HepG2 (cell line): ENCODE data around the gene POU5F1. TPM values are rescaled to one million over a fixed set of nuclear protein-coding genes. Genes with fewer than 3 reads are reported as not detected.

Source experiments
- ARHGAP35 ChIP-seq: sonication (generic); formaldehyde crosslinking; IDR thresholded peaks from 2 replicates; pipeline ENCODE4 v1.9.0; 2022; ENCODE audit warnings: mild to moderate bottlenecking, inconsistent platforms, moderate library complexity, missing genetic modification reagents, borderline replicate concordance
- ARID2 ChIP-seq: sonication (generic); formaldehyde crosslinking; IDR thresholded peaks from 2 replicates; pipeline ENCODE4 v1.8.1; 2022; ENCODE audit warnings: mild to moderate bottlenecking, missing genetic modification reagents, borderline replicate concordance
- FOSL2 ChIP-seq: sonication (generic); formaldehyde crosslinking; IDR thresholded peaks from 2 replicates; pipeline ENCODE4 v1.4.0; 2020; ENCODE audit warnings: missing genetic modification reagents
- HOXD1 ChIP-seq: sonication (generic); formaldehyde crosslinking; IDR thresholded peaks from 2 replicates; pipeline ENCODE4 v1.5.0; 2020; ENCODE audit warnings: missing genetic modification reagents
- IKZF5 ChIP-seq: IDR thresholded peaks from 2 replicates; pipeline ENCODE4 v1.6.1; 2018; ENCODE audit warnings: missing genetic modification reagents, mild to moderate bottlenecking, missing compliant biosample characterization
- KDM3A ChIP-seq: IDR thresholded peaks from 2 replicates; pipeline ENCODE4 v1.6.1; 2018; ENCODE audit warnings: low read depth, missing compliant biosample characterization
- KLF6 ChIP-seq: IDR thresholded peaks from 2 replicates; pipeline ENCODE4 v1.8.0; 2016; ENCODE audit warnings: missing biosample characterization, missing genetic modification reagents
- PHB2 ChIP-seq: fragments of 450-650 bp; IDR thresholded peaks from 2 replicates; pipeline ENCODE4 v1.6.1; 2018; ENCODE audit not compliant: partially characterized antibody
- POGZ ChIP-seq: sonication (generic); formaldehyde crosslinking; IDR thresholded peaks from 2 replicates; pipeline ENCODE4 v1.4.0; 2020; ENCODE audit warnings: mild to moderate bottlenecking, missing genetic modification reagents
- STAG1 ChIP-seq: sonication (generic); formaldehyde crosslinking; IDR thresholded peaks from 2 replicates; pipeline ENCODE4 v1.4.0; 2020; ENCODE audit warnings: missing genetic modification reagents
- TAF1 ChIP-seq: sonication (generic); formaldehyde crosslinking; IDR thresholded peaks from 2 replicates; pipeline ENCODE4 v1.4.0; 2020; ENCODE audit warnings: missing genetic modification reagents
- TBP ChIP-seq: sonication (generic); formaldehyde crosslinking; IDR thresholded peaks from 2 replicates; pipeline ENCODE4 v1.5.0; 2020; ENCODE audit warnings: missing genetic modification reagents
- TBX3 ChIP-seq: fragments of 450-650 bp; IDR thresholded peaks from 2 replicates; pipeline ENCODE4 v1.6.1; 2017; ENCODE audit warnings: antibody characterized with exemption, mild to moderate bottlenecking, inconsistent platforms, borderline replicate concordance
- TEAD3 ChIP-seq: optimal IDR thresholded peaks from 2 replicates; pipeline ENCODE3; 2016; ENCODE audit warnings: borderline replicate concordance
- TMF1 ChIP-seq: sonication (generic); formaldehyde crosslinking; IDR thresholded peaks from 2 replicates; pipeline ENCODE4 v1.8.1; 2022; ENCODE audit warnings: low read depth, missing genetic modification reagents
- TRAFD1 ChIP-seq: sonication (generic); formaldehyde crosslinking; IDR thresholded peaks from 2 replicates; pipeline ENCODE4 v1.5.1; 2020; ENCODE audit warnings: missing genetic modification reagents, mild to moderate bottlenecking, borderline replicate concordance
- ZFP36 ChIP-seq: fragments of 150-350 bp; IDR thresholded peaks from 2 replicates; pipeline ENCODE4 v1.6.1; 2018; ENCODE audit warnings: borderline replicate concordance, low read length, low read depth; ENCODE audit not compliant: partially characterized antibody
- ZNF18 ChIP-seq: sonication (generic); formaldehyde crosslinking; IDR thresholded peaks from 2 replicates; pipeline ENCODE4 v1.8.0; 2022; ENCODE audit warnings: mild to moderate bottlenecking, missing genetic modification reagents; ENCODE audit not compliant: insufficient replicate concordance
- ZNF468 ChIP-seq: sonication (generic); formaldehyde crosslinking; IDR thresholded peaks from 2 replicates; pipeline ENCODE4 v1.8.0; 2022; ENCODE audit warnings: mild to moderate bottlenecking, moderate library complexity, missing genetic modification reagents
- ZNF607 ChIP-seq: sonication (generic); formaldehyde crosslinking; IDR thresholded peaks from 2 replicates; pipeline ENCODE4 v1.5.1; 2020; ENCODE audit warnings: missing genetic modification reagents, mild to moderate bottlenecking, borderline replicate concordance
- ZNF644 ChIP-seq: IDR thresholded peaks from 2 replicates; pipeline ENCODE4 v1.6.1; 2016; ENCODE audit warnings: low read depth
- ZSCAN9 ChIP-seq: IDR thresholded peaks from 2 replicates; pipeline ENCODE4 v1.6.1; 2016; ENCODE audit warnings: borderline replicate concordance
- polyA plus RNA-seq, 8 experiments: library from polyadenylated mRNA; depleted of rRNA in 3 of 8; stranded (reverse) in 7 of 8; unstranded in 1 of 8; fragments of >200 nt; fragmentation: Illumina TruSeq in 4 of 8; extraction: Trizol in 4 of 8; gene quantifications; 2 replicates each; pipeline versions ENCODE4 v1.2.1 to v1.2.3, GENCODE V29; 2011 to 2016; ENCODE audit warnings: low read depth in 4 of 8, missing spikeins in 1 of 8, mixed read lengths in 1 of 8; ENCODE audit not compliant: insufficient read depth in 1 of 8
- total RNA-seq, 5 experiments: library from RNA; depleted of rRNA; stranded (reverse); fragments of >200 nt; fragmentation: Illumina TruSeq; extraction: Trizol; gene quantifications; 2 replicates each; pipeline ENCODE4 v1.2.3, GENCODE V29; 2016; ENCODE audit warnings: low read depth in 1 of 5
- TF ChIP-seq, protein P1 (sequence below): sonication (generic); formaldehyde crosslinking; IDR thresholded peaks from 2 replicates; pipeline ENCODE4 v1.8.1; 2023; ENCODE audit warnings: missing genetic modification reagents, mild to moderate bottlenecking, borderline replicate concordance
- TF ChIP-seq, protein P2 (sequence below): sonication (generic); formaldehyde crosslinking; IDR thresholded peaks from 2 replicates; pipeline ENCODE4 v1.4.0; 2020; ENCODE audit warnings: missing genetic modification reagents, borderline replicate concordance

The POU5F1 gene
- total and polyA plus RNA-seq, 2 of the 13 experiments (the other 11 are each of a cell fraction or from before 2014, with no cell fraction given): 2.5 to 7.2 TPM

DNA sequence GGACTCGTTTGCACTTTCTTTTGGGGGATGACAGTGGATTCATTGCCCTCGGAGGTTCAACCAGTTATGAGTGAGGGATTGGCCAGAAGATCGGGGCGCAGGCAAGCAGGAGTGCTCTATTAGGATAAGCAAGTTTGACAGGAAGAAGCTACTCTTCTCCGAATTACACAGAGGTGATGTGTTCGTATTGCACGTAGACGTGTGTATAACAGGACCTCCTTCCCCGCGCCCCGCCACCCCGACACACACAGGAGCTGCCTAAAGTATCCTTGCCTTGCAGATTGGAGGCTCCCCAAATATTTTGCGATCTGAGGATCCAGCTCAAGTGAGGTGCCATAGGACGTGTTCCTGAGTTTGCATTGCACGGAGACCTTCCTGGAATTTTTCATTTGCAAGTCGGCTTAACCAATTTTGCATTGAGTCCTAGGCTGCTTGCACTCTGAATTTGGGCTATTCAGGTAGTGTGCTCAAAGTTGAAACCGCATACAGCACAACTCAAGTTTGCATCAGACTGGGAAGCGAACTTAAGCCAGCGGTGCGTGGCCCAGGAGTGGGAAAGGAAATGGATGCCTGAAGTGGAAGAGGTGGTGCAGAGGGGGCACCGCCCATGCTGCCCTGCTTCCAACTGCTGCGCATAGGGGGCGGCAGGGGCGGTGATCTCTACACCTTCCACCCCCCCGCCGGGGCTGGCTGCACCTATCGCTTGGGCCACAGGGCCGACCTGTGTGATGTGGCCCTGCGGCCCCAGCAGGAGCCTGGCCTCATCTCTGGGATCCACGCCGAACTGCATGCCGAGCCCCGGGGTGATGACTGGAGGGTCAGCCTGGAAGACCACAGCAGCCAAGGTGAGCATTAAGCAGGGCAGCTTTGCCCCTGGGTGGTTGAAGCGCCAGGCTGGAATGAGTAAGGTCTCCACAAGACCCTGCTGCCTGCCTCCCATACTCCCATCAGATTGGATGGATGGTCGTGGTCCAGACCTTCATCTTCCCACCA, 11.3 kb downstream of the POU5F1 start (continued):
- TF ChIP-seq, protein P1, sequence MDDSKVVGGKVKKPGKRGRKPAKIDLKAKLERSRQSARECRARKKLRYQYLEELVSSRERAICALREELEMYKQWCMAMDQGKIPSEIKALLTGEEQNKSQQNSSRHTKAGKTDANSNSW: no peak
- TF ChIP-seq ARHGAP35 (CRISPR knock-in tag) (no peak), TEAD3 (peak; percentile 6), TBP (CRISPR knock-in tag) (no peak), TRAFD1 (CRISPR knock-in tag) (no peak; the same call in 1 of the 2 replicates), ZNF18 (CRISPR knock-in tag) (peak; percentile 56), FOSL2 (CRISPR knock-in tag) (no peak), ZFP36 (no peak), STAG1 (CRISPR knock-in tag) (no peak; the same call in 1 of the 2 replicates), PHB2 (no peak), KLF6 (no peak), IKZF5 (CRISPR knock-in tag) (no peak), POGZ (CRISPR knock-in tag) (no peak), ARID2 (0 out of 2 replicates have a peak, but pooled peaks have one; percentile 51), ZNF644 (no peak), ZNF468 (CRISPR knock-in tag) (no peak), TMF1 (CRISPR knock-in tag) (no peak), ZNF607 (CRISPR knock-in tag) (no peak), TAF1 (CRISPR knock-in tag) (peak; percentile 44; the same call in 1 of the 2 replicates), ZSCAN9 (CRISPR knock-in tag) (no peak), HOXD1 (peak; percentile 39; the same call in 1 of the 2 replicates), TBX3 (no peak), KDM3A (CRISPR knock-in tag) (no peak)
- TF ChIP-seq, protein P2, sequence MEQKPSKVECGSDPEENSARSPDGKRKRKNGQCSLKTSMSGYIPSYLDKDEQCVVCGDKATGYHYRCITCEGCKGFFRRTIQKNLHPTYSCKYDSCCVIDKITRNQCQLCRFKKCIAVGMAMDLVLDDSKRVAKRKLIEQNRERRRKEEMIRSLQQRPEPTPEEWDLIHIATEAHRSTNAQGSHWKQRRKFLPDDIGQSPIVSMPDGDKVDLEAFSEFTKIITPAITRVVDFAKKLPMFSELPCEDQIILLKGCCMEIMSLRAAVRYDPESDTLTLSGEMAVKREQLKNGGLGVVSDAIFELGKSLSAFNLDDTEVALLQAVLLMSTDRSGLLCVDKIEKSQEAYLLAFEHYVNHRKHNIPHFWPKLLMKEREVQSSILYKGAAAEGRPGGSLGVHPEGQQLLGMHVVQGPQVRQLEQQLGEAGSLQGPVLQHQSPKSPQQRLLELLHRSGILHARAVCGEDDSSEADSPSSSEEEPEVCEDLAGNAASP (CRISPR knock-in tag): no peak
